NCI-H2081 treated with DMSO at 0.1 percent for 48 hours (cell line): ENCODE results near the gene PCGF6.
A peak's percentile ranks its signal among the peaks of the same experiment; 100 is the strongest.
"Not testable (repeated sequence)": the region's sequence is repeated elsewhere in the genome, so short reads cannot be mapped to it uniquely, and the experiment has no call there.

Experiments
- DNase-seq: peaks from one replicate; lab custom pipeline; 2025; lab: John Stamatoyannopoulos, UW

PCGF6 gene, protein sequence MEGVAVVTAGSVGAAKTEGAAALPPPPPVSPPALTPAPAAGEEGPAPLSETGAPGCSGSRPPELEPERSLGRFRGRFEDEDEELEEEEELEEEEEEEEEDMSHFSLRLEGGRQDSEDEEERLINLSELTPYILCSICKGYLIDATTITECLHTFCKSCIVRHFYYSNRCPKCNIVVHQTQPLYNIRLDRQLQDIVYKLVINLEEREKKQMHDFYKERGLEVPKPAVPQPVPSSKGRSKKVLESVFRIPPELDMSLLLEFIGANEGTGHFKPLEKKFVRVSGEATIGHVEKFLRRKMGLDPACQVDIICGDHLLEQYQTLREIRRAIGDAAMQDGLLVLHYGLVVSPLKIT

DNA sequence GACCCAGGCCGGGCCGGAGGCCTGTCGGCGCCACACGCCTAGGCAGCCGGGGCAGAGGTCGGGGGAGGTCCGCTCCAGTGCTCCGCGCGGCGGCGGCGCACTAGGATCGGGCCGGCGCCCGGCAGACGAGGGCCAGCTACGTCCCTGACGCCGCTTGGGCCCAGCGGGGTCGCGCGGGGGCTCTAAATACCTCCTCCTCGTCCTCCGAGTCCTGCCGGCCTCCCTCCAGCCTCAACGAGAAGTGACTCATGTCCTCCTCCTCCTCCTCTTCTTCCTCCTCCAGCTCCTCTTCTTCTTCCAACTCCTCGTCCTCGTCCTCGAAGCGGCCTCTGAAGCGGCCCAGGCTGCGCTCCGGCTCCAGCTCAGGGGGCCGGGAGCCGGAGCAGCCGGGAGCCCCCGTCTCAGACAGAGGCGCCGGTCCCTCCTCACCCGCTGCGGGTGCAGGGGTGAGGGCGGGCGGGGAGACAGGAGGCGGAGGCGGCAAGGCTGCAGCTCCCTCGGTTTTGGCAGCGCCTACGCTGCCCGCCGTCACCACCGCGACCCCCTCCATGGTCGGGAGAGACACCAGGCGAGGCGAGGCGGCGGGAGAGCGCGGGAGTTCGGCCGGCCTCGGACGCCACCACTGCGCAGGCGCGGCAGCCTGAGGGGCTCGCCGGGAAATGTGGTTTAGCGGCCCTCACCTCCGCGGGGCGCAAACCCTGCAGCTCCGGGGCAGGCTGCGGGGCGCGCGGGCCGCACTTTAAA lies at the start of gene PCGF6:
PCGF6 (minus strand) TSS at position 624 of the 744 bp plus-strand sequence; CDS start at position 550, 74 bp downstream.
- peak; percentile 13 for DNase-seq

DNA sequence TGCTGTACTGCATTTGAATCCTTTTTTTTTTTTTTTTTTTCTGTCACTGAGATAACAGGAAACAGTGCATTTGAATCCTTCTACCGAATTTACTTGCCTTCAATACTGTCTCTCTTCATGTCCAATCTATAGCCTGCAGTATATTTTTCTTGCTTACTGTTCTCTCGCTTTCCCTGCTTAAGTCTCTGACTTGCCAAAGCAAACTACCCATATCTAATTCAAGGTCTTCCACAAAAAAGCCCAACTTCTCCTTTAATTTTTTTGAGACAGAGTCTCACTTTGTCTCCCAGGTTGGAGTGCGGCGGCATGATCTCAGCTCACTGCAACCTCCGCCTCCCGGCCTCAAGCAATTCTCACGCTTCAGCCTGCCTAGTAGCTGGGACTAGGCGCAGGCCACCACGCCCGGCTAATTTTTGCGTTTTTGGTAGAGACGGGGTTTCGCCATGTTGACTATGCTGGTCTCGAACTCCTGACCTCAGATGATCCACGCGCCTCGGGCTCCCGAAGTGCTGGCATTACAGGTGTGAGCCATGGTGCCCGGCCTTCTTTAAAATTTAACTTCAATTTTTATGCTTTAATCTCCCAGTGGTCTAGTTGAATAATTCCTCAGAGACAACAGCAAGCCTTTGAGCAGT lies 46.4 kb upstream of the PCGF6 start:
- no peak for DNase-seq

DNA sequence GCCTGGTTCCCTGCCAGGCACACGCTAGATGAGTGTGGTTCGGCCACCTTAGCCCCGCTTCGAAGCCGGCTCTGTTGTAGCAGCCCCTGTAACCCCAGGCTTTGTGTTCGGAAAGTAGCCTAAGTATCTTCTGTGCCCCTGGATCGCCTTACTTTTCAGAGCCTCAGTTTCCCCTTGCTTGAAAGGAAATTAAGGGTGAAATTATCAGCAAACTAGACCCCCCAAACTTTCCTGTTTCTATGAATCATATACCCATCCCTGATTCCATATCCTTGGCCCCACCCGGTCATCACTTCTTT lies 45.8 kb upstream of the PCGF6 start:
- no peak for DNase-seq

DNA sequence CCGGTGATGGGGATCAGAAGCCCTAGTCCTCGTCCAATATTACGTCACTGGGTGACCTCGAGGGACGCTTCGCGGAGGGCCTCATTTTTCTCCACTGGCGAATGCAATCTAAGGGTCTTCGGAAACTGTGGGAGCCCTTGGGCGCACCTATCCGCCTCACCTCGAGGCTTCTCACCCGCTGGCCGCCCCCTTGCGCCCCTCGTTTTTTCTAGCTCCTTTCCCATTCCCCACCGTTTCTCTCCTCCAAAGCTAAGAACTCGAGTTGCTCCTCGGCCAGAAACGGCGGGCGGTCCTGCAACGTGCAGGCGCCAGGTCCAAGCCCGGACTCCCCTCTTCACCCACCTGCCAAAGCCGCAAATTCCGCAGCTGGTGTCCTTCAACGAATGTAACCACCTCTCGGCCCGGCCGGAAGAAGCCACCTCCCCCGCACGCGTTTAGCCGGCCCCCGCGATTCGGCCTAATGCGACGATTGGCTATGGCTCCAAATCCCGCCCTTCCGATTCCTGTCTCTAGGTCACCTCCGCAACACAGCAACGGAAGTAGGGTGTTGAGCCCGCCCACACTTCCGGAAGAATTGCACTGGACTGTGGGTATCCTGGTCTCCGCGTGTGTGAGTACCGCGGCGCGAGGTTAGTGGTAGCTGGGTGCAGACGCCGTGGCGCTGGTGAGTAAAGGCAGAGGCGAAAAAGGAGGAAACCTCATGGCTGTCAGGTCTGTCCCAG lies 45.3 kb upstream of the PCGF6 start, which contains the start of the genes ATP5MK and PDCD11:
ATP5MK (minus strand) TSS at position 409 of the 722 bp plus-strand sequence. CDS start 4,018 bp downstream, outside the sequence.
PDCD11 (plus strand) TSS at position 560 of the 722 bp plus-strand sequence. CDS start 1,801 bp downstream, outside the sequence.
- peak; percentile 66 for DNase-seq

DNA sequence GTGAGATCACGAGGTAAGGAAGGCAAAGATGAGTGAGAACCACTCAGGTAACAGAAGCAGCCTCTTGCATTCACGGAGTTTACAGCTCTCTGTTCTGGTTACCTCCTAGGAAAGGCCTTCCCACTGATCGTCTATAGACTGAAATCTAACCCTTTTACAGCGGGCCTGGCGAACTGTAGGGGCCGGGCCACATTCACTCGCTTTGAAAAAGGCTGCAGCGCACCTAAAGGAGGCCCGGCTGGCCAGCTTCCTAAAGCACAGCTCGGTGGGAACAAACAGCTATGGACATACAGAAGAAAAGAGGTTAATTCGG lies 44.8 kb upstream of the PCGF6 start:
- DNase-seq = no peak

DNA sequence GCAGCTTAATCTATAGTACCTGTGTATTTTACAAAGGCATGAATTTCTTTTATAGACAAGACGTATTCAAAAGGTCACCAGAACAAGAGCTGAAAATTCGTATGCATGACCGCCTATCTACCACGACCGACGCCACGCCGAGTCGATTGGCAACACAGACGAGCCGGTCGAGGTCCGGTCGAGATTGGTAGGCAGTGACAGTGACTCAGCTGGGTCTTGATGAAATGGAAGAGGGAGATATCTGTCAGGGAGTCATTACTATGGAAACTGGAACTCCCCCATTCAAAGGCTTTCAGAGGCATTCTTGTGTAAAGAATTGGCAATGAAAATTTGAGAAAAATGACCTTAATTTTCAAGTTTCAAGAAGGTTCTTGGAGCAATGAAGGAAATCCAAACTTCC lies 43.2 kb upstream of the PCGF6 start:
- no peak for DNase-seq

DNA sequence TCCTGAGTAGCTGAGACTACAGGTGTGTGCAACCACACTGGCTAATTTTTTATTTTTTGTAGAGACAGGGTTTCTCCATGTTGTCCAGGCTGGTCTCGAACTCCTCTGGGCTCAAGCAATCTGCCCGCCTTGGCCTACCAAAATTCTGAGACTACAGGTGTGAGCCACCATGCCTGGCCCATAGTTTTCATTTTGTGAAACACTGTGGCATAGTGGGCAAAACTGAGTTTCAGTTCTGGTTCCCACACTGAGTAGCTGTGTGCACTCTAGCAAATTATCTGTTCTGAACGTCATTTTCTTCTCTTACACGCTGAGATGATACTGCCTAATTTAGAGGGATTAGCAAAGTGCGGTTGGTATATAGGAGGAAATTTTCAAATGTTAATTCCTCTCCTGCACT lies 31.8 kb upstream of the PCGF6 start:
- no peak for DNase-seq

DNA sequence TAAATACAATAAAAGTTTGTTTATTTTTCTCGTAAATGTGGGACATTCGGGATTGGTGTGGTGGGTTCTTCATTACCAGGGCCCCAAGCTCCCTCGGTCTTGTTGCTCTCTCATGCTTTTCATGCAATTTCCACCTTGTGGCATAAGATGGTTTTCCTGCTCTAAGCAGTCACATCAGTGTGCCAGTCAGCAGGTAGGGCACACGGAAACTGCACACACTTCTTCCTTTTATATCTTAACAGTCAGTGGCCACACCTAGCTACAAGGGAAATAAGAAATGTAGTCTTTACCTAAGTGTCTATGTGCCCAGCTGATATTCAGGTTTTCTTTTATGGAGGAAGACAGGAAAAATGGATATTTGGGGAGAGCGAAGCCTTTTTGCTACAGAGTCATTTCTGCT lies 23.3 kb upstream of the PCGF6 start:
- DNase-seq = no peak

DNA sequence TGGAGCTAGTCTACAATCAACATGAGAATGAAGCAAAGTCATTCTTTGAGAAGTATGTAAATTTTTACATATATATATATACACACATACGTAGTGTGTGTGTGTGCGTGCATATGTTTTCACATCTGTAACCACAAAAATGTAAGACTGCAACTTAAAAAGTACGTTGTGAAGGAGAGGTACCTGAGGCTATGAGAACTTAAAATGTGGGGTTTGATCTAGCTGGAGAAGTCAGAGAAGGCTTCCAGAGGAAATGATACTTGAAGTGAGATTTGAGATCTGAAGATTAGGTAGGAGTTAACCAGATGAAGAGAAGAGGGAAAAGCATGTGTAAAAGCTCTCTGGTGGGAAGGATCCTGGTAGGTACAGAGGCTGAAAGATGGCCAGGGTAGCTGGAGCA lies 22.6 kb upstream of the PCGF6 start:
- DNase-seq = no peak

DNA sequence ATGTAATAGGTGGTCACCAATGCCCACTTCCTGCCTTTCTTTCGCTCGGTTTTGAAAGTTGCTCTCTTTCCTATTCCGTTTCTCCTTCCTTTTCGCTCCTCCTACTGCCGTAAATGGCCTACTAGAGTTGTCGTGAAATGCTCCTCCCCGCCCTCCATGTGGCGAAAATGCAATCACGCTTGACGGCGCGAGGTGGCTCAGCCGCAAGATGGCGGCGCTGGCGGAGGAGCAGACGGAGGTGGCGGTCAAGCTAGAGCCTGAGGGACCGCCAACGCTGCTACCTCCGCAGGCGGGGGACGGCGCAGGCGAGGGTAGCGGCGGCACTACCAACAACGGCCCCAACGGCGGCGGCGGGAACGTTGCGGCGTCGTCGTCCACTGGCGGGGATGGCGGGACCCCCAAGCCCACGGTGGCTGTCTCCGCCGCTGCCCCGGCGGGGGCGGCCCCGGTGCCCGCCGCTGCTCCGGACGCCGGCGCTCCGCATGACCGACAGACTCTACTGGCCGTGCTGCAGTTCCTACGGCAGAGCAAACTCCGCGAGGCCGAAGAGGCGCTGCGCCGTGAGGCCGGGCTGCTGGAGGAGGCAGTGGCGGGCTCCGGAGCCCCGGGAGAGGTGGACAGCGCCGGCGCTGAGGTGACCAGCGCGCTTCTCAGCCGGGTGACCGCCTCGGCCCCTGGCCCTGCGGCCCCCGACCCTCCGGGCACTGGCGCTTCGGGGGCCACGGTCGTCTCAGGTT lies 17.0 kb upstream of the PCGF6 start, which contains the start of gene TAF5:
TAF5 (plus strand) TSS at position 195 of the 737 bp plus-strand sequence; CDS start at position 209, 14 bp downstream.
- peak; percentile 75 for DNase-seq

DNA sequence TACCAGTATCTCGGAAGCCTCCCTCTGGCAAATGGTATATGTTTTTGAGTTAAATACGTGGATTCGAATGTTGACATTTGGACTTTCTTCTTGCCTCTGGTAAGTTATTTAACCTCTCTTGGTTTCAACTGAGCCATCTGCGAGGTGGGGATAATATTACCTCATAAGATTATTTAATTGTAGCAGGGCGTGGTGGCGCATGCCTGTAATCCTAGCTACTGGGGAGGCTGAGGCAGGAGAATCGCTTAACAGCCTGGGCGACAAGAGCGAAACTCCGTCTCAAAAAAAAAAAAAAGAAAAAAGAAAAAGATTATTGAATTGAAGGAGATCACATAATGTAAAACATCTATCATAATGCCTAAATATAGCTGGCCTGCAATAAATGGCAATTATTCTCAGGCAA lies 16.4 kb upstream of the PCGF6 start:
- no peak for DNase-seq

DNA sequence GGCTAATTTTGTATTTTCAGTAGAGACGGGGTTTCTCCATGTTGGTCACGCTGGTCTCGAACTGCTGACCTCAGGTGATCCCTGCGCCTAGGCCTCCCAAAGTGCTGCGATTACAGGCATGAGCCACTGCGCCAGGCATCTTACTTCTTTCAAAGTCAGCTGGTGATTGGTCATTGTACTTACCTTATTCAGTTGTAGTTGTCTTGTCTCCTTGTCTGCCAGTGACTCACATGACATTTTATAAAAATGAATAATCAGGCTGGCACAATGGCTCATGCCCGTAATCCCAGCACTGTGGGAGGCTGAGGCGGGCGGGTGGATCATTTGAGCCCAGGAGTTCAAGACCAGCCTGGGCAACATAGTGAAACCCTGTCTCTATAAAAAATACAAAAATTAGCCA lies 9.9 kb upstream of the PCGF6 start:
- not testable (repeated sequence) for DNase-seq

DNA sequence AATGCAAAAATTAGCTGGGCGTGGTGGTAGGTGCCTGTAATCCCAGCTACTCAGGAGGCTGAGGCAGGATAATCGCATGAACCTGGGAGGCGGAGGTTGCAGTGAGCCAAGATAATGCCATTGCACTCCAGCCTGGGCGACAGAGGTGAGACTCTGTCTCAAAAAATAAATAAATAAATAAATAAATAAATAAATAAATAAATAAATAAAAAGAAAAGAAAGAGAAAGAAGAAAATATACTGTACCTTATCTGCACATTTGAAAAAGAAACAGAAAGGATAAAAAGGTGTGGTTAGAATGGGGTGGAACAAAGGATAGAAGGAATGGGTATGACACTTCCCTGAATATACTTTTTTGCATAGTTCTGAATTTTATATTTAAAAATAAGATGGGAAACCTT lies 8.6 kb upstream of the PCGF6 start:
- not testable (repeated sequence) for DNase-seq

DNA sequence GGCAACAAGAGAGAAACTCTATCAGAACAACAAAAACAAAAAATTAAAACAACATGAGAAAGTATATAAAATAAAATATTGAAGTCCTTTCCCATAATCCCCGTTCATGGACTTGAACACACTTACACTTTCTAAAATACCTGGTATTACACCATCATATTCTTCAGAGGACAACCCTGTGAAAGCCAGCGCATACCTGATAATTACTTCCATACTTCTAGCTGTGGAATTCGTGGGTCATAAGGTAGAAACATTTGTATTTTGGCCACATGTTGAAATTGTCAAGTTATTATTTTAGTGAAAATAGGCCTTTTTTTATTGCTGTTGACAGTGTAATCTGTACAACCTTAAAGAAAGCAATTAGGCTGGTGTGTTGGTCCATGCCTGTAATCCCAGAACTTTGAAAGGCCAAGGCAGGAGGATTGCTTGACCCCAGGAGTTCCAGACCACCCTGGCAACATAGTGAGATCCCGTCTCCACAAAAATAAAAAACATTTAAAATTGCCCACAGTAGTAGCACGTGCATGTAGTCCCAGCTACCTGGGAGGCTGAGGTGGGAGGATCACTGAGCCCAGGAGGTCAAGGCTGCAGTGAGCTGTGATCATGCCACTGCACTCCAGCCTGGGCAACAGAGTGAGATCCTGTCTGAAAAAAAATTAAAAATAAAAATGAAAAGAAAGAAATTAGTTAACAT lies 5.1 kb upstream of the PCGF6 start:
- DNase-seq = no peak

DNA sequence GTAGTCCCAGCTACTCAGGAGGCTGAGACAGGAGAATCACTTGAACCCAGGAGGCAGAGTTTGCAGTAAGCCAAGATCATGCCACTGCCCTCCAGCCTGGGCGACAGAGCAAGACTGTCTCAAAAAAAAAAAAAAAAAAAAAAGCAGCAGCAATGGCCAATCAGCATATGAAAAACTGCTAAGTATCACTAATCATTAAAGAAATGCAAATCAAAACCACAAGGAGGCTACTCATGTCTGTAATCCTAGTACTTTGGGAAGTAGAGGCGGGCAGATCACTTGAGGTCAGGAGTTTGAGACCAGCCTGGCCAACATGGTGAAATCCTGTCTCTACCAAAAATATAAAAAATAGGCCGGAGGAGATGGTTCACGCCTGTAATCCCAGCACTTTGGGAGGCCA lies 3.6 kb upstream of the PCGF6 start:
- not testable (repeated sequence) for DNase-seq

DNA sequence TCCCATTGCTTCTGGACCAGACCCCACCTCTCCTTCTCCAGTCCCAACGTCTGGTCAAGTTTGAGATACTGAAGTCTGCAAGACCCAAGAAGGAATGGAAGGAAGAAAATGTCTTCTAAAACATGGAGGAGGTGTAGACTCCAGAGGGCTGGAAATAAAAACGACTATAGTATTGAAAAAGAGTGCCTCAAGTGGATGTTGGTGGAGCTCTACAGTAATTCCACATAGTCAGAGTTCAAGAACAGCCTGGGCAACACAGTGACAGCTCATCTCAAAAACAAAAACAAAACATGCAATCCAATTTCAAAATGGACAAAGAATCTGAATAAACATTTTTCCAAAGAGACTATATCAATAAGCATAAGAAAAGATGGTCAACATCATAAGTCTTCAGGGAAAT lies 2.3 kb upstream of the PCGF6 start:
- DNase-seq = no peak

DNA sequence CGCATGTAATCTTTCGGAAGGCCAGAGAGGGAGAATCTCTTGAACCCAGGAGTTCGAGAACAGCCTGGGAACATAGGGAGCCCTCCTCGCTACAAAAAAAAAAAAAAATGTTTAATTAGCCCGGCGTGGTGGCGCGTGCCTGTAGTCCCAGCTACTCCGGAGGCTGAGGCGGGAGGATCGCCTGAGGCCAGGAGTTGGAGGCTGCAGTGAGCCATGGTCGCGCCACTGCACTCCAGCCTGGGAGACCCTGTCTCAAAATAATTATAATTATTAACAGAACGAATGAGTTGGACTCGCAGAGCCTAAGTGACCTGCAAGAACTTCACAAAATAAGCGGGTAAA lies 794 bp downstream of the PCGF6 start:
- DNase-seq = no peak

DNA sequence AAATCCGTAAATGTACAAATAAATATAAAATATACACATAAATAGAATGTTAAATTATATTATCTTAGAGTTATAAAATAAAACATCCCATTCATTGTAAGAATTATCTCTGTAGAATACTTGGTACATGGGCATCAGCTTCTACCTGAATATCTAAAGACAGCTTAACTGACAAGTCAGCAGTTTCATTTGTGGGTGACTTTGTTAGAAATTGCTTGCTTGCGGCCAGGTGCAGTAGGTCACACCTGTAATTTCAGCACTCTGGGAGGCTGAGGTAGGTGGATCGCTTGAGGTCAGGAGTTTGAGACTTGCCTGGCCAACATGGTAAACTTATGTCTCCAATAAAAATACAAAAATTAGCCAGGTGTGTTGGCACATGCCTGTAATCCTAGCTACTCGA lies 14.6 kb downstream of the PCGF6 start:
- DNase-seq = no peak

DNA sequence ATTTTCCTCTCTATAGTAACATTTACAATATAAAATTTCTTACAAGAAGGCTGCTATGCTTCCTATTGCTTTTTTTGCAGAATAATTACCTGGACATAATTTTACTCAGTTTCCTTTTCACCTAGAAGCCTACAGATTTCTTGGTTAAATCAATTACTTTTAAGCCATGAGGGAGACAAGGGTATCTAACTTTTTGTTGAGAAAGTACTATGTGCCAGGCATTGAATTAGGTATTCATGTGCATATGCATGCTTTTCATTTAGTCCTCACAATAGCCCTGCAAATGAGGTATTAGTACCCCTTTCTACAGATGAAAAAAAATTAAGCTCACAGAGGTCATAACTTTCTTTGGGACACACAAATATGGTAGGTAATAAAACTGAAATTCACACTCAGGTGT lies 16.4 kb downstream of the PCGF6 start:
- no peak for DNase-seq

DNA sequence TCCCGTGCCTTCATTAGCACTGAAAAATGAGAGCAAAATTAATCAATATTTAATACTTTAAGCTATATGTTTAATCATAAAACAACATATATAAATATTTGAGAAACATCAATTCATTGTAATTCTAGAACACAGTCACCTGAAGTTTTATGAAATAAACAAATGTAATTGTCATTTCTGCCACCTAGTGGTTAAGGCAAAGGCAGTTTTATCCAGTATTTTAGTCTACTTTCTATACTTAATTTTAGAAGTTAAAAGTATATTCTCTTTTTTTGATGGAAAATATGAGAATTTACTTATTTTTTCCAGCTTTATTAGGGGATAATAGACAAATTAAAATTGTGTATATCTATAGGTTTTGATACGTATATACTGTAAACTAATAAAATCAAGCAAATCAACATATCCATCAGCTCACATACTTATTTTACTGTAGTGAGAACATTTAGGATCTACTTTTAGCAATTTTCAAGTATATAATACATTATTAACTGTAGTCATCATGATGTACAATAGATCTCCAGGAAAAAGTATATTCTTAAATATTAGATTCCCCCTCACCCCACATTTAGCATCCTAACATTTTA lies 16.9 kb downstream of the PCGF6 start:
- DNase-seq = no peak

DNA sequence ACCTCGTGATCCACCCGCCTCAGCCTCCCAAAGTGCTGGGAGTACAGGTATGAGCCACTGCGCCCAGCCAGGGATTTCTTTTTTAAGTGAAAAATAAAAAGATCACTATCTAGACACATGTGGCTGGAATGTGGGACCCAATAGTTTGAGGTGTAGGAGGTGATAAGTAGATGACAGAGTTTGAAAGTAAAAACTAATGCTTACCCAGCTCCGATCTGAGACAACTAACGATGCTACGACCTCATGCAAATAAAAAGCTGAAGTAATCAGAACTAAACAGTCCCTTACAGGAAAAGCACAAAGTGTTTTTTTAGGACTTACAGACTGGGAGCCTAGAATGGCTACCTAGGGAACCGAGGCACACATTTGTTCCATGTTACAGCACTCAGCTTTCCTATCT lies 23.0 kb downstream of the PCGF6 start:
- DNase-seq = no peak
